Activated T-cell treated with anti-CD3 and anti-CD28 coated beads for 24 hours (primary cell): Measurements from ENCODE around the gene KLRK1.
"Not testable (repeated sequence)": the region's sequence is repeated elsewhere in the genome, so short reads cannot be mapped to it uniquely, and the experiment has no call there.

Experiments
- DNase-seq: peaks from one replicate; pipeline ENCODE4 v3.0.0-alpha.2; 2020; ENCODE audit warnings: low read depth

The KLRK1 gene

GRCh38 chr12:10388624-10389413 lies 1.0 kb downstream of the KLRK1 start:
- DNase-seq, result no peak

GRCh38 chr12:10387498-10387897 lies 2.3 kb downstream of the KLRK1 start:
- DNase-seq, result not testable (repeated sequence)

GRCh38 chr12:10386857-10387256 lies 3.0 kb downstream of the KLRK1 start:
- no peak for DNase-seq

GRCh38 chr12:10385166-10385613 lies 4.7 kb downstream of the KLRK1 start:
- no peak for DNase-seq

- DNase-seq, result no peak
These were observed 5.7 kb downstream of the KLRK1 start for GRCh38 chr12:10384191-10384590.

- no peak for DNase-seq
These were observed 7.8 kb downstream of the KLRK1 start for GRCh38 chr12:10381928-10382628.

GRCh38 chr12:10378737-10379136 lies 11.1 kb downstream of the KLRK1 start:
- DNase-seq, result not testable (repeated sequence)

- DNase-seq, result no peak
These were observed 15.2 kb downstream of the KLRK1 start for GRCh38 chr12:10374624-10375018.

GRCh38 chr12:10372559-10372958 lies 17.3 kb downstream of the KLRK1 start:
- DNase-seq, result no peak

- DNase-seq, result not testable (repeated sequence)
These were observed 17.8 kb downstream of the KLRK1 start for GRCh38 chr12:10371893-10372535.

GRCh38 chr12:10369557-10370415 lies 20.1 kb downstream of the KLRK1 start:
- DNase-seq, result no peak

- no peak for DNase-seq
These were observed 21.4 kb downstream of the KLRK1 start for GRCh38 chr12:10368206-10369171.

- DNase-seq, result not testable (repeated sequence)
These were observed 22.1 kb downstream of the KLRK1 start for GRCh38 chr12:10367714-10368113.

- DNase-seq, result no peak
These were observed 23.0 kb downstream of the KLRK1 start for GRCh38 chr12:10366875-10367274.

- DNase-seq, result no peak
These were observed 24.0 kb downstream of the KLRK1 start for GRCh38 chr12:10365696-10366405.

- DNase-seq, result peak; percentile 50
These were observed 24.8 kb downstream of the KLRK1 start for GRCh38 chr12:10364815-10365622.

GRCh38 chr12:10363914-10364814 lies 25.7 kb downstream of the KLRK1 start:
- no peak for DNase-seq

GRCh38 chr12:10363658-10363913 lies 26.3 kb downstream of the KLRK1 start:
- DNase-seq, result no peak
